GM19372 (cell line): ENCODE data around the gene TMEM140.
"Not testable (repeated sequence)": the region's sequence is repeated elsewhere in the genome, so short reads cannot be mapped to it uniquely, and the experiment has no call there.

ENCODE experiments used
- ATAC-seq: cut with Tn5 transposase; IDR thresholded peaks from one replicate; pipeline ENCODE4 v1.9.1; 2021; ENCODE audit warnings: mild to moderate bottlenecking, low read depth, moderate library complexity; ENCODE audit not compliant: unreplicated experiment

TMEM140 gene

DNA sequence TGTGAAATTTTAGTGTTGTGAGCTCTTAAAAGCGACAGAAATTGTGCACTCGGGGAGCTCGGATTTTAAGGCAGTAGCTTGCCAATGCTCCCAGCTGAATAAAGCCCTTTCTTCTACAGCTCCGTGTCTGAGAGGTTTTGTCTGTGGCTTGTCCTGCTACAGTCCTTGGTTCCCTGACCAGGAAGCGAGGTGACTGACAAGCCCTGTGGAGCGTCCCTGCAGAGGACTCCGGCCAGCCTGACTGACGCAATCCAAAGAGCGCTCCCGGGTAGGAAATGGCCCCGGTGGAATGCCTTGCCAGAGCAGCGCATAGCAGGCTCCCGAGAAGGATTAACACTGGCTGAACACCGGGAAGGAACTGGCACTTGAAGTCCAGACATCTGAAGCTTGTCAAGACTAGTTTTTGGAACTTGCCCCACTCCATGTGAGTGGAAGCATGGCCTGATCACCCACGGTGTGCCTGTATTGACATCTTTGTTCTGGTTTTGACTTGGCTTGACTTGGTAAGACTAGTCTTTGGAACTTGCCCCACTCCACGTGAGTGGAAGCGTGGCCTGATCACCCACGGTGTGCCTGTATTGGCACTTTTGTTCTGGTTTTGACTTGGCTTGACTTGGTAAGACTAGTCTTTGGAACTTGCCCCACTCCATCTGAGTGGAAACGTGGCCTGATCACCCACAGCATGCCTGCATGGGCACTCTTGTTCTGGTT is 23.9 kb downstream of the TMEM140 start:
- not testable (repeated sequence) for ATAC-seq

DNA sequence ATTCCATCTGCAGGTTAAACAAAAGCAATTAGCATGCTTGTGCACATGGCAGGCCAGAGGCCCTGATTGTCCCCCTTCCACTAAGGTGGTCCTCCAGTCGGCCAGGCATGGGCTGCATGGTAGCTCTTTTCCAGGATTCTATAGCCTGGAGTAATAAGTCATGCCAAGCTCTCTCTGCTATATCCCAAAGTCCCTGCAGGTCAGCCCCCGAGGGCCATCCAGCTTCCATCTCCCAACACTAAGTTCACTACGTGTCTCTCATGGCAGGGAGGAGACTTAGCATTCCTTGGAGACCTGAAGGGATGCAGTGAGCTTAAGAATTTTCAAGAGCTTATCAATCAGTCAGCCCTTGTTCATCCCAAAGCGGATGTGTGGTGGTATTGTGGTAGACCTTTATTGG is 26.0 kb downstream of the TMEM140 start:
- not testable (repeated sequence) for ATAC-seq

DNA sequence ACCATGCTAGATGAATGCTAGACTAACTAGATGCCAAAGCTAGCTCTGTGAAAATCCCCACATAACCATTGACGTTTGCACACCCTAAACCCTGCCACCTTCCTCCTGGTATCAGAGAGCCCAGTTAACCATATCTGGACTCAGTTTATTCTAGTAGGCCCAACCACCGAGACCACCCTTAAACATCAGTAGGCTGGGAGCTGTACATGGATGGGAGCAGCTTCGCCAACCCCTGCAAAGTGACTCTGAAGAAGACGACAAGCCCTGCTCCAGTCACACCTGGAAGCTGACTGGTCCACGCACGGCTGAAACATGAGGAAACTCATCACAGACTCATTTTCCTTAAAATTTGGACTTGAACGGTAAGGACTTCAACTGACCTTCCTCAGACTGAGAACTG is 27.1 kb downstream of the TMEM140 start:
- ATAC-seq, result no peak

DNA sequence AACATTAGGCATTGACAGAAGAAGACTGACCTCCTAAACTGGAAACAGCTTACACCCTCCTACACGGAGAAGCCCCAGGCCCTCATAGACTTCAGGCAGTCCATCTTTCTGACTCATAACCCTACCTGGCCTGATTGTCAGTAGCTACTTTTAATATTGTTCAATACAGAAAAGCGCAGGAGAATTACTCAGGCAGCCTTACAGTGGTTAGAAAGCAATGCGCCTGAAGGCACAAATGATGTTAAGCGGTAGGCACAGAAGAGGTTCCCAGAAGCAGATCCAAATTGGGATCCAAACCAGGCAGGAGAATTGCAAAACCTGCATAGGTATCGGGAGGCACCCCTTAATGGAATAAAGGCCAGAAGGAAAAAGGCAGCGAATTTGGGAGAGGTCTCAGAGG is 28.1 kb downstream of the TMEM140 start:
- no peak for ATAC-seq

DNA sequence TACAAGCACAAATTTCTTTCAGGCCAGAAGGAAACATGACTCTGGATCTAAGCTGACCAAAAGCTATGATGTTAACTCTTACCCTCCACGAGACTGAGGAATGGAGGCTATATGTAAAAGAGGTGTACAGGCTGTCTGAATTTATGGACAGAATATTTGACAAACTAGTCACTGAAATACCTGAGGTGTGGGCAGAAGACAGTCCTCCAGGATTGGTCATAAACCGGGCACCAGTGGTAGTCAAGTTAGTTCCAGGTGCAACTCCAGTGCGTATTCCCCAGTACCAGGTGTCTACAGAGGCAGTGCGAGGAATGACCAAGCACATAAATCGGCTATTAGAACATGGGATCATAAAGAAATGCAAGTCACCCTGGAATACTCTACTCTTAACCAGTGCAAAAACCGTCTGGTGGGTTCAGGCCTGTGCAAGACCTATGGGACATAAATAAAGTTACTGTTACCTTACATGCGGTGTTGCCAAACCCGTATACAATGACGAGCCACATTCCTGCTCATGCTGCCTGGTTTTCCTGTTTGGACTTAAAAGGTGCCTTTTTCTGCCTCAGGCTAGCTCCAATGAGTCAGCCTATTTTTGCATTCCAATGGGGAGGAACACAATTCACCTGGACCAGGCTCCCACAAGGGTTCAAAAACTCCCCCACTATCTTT is 29.3 kb downstream of the TMEM140 start:
- ATAC-seq, result no peak

DNA sequence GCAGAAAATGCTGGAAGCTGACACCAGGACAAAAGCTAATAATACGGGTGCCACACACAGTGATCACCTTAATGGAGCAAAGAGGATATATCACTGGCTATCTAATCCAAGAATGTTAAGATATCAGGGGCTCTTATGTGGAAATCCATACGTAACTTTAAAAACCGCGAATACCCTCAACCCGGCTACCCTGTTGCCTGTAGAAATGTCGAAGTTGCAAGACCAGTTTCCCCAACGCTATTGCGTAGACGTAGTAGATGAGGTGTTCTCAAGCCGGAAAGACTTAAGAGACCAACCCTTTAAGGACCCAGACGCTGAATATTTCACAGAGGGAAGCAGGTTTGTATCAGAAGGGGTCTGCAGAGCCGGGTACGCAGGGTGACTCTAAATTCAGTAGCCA is 30.5 kb downstream of the TMEM140 start:
- ATAC-seq, result no peak

DNA sequence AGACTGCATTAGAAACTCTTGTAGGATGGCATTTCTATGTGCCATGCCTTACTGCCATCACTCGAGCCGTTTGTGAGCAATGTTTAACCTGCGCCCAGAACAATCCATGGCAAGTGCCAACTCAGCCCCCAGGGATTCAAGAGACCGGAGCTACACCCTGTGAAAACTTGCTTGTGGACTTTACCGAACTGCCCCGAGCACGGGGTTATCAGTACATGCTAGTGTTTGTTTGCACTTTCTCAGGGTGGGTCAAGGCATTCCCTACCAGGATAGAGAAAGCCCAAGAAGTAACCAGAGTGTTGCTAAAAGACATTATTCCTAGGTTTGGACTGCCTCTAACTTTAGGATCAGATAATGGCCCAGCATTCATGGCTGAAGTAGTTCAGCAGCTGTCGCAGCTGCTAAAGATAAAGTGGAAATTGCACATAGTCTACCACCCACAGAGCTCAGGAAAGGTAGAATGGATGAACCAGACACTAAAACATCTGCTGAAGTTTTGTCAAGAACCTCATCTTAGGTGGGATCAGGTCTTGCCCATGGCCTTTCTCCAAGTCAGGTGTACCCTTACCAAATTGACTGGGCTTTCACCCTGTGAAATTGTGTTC is 31.6 kb downstream of the TMEM140 start:
- no peak for ATAC-seq

DNA sequence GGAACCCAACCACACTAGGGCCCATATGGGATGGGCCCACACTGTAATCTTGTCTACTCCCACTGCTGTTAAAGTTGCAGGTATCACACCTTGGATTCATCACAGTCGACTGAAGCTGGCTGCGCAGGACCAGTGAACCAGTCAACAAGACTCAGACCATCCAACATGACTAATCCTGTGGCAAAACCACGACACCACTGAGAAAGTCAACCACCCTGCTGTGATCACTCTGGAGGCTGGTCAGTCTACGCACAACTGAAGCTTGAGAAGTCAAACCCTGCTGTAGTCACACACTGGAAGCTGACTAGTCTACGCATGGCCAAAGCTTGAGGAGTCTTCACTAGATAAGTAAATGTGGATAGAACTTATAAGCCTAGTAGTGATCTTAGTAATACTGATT is 32.2 kb downstream of the TMEM140 start:
- ATAC-seq, result no peak

DNA sequence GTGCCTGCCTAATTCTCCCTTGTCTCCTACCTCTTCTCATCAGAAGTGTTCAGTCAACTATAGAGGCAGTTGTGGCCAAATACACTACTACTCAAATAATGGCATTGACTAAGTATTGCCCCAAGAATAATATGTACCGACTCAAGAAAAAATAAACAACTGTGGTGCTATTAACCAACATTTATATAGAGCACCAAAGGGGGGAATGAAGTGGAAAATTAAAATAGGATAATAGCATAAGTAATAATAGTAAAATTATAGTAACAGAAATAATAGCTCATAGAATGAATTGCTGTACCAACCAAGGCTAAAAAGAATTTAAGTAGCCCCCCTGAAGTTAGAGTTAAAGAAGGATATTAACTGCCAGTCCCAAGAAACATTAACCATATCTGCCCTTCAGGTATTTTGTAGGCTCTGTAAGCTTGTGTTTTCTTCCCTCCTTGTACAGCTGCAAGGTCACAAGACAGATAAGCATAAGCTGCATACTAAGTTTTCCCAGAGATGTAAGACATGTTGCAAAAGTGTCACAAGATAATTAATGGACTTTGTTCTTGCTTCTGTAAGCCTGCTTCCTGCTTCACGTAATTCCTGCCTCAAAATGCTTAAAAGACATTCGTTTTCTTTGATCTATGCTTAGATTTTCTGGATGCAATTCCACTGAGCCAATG is 33.5 kb downstream of the TMEM140 start:
- ATAC-seq, result no peak

DNA sequence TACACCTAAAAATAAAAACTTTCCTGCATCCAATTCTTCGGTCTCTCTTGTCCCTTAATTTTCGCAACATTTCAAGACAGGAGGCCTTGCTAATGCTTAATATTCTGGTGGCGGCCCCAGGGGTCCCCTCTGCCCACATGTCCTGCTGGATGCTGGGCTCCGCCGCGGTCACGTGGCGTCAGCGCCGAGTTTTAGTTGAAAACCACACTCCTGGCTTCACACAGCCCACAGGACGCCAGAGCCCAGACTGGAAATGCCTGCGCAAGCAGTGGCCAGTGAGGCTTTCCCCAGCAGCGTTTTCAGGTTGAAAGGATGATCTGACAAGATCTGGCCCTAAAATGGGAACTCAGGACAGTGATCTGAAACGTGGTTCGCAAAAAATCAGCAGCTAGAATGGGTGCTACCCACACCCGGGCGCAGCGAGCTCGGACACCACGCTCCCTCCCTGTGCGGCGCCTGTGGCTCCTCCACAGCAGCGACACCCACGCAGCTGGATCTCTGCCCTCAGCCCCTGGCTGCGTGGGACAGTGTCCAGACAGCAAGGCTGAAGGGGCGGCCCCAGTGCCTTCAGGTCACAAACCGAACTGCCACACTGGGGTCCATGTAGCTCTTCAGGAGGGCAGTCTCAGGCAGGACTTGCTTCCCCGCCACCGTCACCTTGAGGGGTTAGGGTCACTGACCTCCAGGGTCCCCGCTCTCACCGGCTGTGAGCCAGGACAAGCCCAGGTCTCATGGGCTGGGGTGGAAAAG is 34.2 kb downstream of the TMEM140 start:
- no peak for ATAC-seq

DNA sequence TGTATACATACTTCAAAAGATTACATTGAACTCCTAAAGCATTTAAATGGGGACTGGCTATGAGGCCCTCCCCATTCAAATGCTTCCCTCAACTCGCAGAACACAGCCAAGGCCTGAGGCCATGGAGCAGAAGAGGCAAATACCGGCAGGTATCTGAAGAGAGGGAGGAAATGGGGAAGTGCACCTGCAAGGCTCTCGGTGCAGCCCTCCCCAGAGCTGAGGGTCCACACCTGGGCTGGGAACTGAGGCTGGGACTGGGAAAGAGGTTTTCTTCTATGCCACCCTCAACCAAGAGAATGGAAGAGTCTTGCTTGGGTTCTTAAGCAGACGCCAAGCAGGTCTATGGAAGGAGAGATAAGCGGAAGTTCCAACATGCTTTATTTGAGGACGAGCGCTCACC is 35.6 kb downstream of the TMEM140 start:
- ATAC-seq, result no peak

DNA sequence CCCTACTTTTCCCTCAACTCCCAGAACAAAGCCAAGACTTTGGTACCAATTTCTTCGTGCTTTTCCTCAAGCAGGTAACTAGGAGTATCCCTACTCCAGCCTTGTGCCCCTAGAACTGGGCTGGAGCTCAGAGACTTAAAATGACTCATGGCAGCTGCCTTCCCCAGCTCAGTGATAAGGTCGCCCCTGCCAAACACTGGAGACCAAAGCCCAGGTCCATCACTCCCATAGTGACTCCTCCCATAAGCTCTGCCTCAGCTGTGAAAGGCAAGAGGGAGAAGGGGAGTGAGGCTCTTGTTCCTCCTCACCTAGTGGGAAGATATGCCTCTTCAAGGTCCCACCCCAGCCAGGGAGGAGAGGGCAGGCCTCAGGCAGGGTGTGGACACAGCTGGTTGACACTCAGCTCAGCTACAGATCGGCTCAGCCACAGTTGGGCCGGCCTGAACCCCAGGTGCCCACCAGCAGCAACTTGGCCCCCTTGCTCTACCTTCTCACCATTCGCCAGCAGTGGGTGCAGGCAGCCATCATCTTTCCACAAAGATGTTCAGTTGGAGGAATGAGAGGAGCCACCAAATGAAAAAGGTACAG is 36.5 kb downstream of the TMEM140 start:
- ATAC-seq, result no peak

DNA sequence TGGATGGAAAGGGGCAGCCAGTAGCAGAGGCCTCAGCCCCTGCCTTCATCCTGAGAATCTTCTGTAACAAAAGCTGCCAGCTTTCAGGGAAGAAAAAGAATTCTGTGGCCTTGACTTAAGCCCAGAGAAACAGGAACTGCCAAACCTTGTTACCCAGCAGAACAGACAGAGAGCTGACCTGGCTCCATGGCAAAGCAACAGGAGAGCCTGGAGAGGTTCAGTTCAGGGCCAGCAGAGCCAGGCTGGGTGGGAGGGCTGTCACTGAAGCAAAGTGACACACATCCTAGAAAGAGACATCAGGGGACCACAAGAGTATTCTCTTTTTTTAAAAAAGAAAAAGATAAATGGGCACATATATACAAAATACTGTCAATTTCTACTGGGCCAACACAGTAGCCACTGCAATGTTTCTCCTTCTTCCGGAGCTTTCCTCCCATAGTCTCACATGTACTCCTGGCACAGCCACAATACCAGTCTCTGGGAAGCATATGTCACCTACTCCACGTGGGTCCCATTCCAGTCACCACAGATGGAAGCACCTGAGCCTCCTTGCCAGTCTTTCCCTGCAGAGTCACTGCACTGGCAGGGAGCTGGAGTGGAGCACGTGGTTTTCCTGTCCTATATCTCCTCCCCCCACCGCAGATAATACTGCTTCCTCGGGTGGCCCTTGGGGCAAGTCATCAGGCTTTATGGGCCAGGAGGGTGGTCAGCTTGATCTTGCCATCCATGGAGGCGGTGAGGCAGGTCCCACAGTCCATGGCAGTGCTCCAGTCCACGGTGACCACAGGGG is 37.8 kb downstream of the TMEM140 start:
- no peak for ATAC-seq

DNA sequence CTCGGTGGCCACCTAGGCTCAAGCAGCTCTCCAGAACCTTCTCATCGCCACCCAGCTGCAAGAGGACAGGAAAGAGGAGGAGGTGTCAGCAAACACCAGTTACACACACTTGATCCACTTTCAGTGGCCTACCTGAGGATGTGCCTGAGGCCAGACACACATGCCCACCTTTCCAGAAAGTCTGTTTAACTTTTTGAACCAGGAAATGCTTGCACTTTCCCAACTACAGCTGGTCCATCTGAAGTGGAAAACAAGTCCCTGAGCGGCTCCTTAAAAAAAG is 38.3 kb downstream of the TMEM140 start:
- ATAC-seq, result no peak

DNA sequence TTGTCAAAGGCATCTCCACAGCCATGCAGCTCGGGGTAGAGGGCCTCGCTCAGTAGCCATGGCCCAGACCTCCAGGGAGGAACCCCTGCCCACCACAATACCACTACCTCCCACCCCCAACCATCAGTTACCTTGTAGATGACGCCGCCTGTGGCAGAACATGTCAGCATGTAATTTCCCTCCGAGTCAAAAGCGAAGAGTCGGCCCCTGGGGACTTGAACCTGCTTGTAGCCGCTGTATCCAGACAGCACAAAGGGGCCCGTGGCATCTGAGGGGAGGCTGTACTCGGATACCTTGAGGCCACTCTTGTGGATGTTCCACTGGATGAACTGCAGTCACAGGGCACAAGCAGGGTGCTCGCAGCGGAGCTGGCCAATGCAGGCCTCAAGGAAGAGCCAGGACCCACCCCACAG is 39.0 kb downstream of the TMEM140 start:
- ATAC-seq, result no peak

DNA sequence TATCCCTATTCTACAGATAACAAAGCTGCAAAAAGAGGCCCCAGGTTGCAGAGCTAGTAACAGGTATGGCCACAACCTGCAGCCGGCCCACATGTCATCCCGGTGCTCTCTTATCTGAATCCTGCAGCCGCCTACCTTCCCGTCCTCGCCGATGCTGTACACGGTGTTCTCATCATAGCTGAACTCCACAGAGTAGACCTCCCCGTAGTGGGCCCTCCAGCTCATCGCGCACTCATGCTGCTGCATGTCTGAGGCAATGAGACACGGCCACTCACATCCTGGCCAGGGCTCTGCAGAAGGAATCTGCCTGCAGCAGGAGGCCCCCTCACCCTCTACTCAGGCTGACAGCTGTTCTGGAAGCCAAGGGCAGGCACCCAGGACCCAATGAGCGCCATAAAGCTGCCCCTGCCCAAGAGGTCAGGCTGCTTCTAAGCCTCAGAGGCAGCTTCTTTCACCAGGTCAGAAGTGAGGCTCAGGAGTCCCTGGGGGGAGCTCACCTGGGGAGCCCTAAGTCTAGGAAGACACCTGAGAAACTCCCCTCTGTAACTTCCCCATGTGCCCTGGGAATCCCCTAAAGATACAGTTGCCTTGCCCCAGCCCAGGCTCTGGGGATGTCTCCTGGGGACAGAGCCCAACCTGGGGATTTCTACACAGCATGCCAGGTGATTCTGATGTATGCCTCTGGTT is 40.6 kb downstream of the TMEM140 start:
- no peak for ATAC-seq

DNA sequence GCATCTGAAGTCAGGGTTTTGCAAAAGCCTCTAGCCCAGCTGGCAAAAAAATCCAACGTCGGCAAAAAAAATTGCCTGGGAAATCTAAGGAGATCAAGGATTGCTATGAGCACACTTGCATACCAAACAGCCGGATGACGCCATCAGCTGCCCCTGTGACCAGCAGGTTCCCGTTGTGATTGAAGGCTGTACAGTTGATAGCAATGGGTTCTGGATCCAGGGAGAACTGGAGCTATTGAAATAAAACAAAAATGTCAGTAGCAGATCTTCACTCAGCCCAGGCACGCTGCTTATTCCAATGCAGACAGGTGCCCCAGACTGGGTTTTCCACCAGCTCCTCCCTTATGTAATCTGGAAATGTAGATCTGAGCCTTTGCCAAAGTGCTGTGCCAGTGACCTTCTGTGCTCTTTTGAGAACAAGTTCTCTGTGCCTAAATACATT is 41.4 kb downstream of the TMEM140 start:
- no peak for ATAC-seq

DNA sequence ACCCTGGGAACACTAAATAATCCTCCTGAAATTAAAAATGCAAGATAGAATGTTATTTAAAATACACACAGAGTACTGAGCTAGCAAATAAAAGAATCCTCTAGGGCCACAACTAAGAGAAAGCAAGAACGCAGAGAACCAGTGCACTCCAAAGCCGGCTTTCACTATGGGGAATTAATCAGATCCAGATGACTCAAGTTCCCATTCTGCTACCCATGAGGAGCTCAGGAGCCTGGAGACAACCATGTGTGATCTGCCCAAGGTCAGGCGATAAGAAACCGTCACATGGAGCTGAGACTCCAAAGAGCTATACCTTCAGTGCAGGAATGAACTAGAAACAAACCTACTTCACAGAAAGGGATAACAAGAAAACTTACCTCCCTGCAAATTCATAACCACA is 42.1 kb downstream of the TMEM140 start:
- no peak for ATAC-seq

DNA sequence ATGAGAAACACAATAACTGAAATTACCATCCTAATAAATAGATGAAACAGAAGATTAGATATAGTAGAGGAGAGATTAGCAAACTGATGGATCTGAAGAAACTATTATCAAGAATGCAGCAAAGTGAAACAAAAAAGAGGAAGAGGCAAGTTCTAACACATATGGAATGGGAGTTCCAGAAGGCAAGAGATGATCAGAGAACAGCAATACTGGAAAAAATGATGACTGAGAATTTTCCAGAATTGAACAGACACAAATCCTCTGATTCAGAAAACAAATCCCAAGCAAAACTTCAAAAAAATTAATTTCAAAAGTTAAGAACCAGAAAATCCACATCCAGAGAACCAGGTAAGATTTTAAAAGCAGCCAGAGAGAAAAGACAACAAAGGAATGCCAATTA is 42.8 kb downstream of the TMEM140 start:
- ATAC-seq, result no peak
